PC-9 (cell line): Measurements from ENCODE around the gene HLX.

Experiments
- EZH2 ChIP-seq: fragments of 200-600 bp; sonication (generic); IDR thresholded peaks from 2 replicates; pipeline ENCODE4 v1.8.0; 2017; ENCODE audit warnings: antibody characterized with exemption, low read depth
- TF ChIP-seq, protein P1 (sequence below): fragments of 200-600 bp; sonication (generic); conservative IDR thresholded peaks from 2 replicates; pipeline ENCODE4 v1.6.1; 2017; ENCODE audit warnings: mixed run types, antibody characterized with exemption, mild to moderate bottlenecking, moderate library complexity

- TF ChIP-seq, protein P1, sequence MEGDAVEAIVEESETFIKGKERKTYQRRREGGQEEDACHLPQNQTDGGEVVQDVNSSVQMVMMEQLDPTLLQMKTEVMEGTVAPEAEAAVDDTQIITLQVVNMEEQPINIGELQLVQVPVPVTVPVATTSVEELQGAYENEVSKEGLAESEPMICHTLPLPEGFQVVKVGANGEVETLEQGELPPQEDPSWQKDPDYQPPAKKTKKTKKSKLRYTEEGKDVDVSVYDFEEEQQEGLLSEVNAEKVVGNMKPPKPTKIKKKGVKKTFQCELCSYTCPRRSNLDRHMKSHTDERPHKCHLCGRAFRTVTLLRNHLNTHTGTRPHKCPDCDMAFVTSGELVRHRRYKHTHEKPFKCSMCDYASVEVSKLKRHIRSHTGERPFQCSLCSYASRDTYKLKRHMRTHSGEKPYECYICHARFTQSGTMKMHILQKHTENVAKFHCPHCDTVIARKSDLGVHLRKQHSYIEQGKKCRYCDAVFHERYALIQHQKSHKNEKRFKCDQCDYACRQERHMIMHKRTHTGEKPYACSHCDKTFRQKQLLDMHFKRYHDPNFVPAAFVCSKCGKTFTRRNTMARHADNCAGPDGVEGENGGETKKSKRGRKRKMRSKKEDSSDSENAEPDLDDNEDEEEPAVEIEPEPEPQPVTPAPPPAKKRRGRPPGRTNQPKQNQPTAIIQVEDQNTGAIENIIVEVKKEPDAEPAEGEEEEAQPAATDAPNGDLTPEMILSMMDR = no peak
- TF ChIP-seq EZH2 = no peak
These were observed 26.8 kb upstream of the HLX start for GRCh38 chr1:220852408-220852807.
